Coronary artery (tissue), 2 donors: Measurements from ENCODE around the gene MAST4.

ENCODE experiments used
- DNase-seq: peaks from one replicate; pipeline ENCODE4 v3.0.0-alpha.2; 2017; ENCODE audit warnings: low spot score
- H3K27ac ChIP-seq, 2 donors: fragments of 200-600 bp; sonication (generic); one replicate each; pipeline ENCODE4 v1.5.1; 2016 to 2019
- H3K4me3 ChIP-seq: fragments of 200-600 bp; sonication (generic); 2 replicates; pipeline ENCODE4 v1.5.1; 2016; ENCODE audit warnings: mild to moderate bottlenecking, moderate library complexity
- TF ChIP-seq, protein P1 (sequence below): fragments of 200-600 bp; sonication (generic); IDR thresholded peaks from one replicate; pipeline ENCODE4 v1.5.1; 2019; ENCODE audit warnings: antibody characterized with exemption

Gene MAST4

DNA sequence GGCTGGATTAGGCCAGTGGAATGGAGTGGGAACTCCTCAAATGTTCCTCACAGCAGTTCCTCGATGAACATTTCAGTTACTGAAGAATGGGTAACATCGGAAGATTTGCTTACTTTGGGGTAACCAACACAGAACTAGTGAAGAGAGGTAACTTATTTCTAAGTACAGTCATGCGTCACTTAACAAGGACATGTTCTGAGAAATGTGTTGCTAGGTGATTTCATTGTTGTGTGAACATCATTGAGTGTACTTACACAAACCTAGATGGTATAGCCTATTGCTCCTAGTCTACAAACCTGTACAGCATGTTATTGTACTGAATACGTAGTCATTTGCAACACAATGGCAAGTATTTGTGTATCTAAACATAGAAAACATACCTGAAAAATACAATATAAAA lies 228.3 kb downstream of the MAST4 start:
- no peak for DNase-seq
- TF ChIP-seq, protein P1, sequence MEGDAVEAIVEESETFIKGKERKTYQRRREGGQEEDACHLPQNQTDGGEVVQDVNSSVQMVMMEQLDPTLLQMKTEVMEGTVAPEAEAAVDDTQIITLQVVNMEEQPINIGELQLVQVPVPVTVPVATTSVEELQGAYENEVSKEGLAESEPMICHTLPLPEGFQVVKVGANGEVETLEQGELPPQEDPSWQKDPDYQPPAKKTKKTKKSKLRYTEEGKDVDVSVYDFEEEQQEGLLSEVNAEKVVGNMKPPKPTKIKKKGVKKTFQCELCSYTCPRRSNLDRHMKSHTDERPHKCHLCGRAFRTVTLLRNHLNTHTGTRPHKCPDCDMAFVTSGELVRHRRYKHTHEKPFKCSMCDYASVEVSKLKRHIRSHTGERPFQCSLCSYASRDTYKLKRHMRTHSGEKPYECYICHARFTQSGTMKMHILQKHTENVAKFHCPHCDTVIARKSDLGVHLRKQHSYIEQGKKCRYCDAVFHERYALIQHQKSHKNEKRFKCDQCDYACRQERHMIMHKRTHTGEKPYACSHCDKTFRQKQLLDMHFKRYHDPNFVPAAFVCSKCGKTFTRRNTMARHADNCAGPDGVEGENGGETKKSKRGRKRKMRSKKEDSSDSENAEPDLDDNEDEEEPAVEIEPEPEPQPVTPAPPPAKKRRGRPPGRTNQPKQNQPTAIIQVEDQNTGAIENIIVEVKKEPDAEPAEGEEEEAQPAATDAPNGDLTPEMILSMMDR, result no peak
- Histone ChIP-seq H3K4me3 (no peak overlapping the region), H3K27ac (no peak overlapping the region)

DNA sequence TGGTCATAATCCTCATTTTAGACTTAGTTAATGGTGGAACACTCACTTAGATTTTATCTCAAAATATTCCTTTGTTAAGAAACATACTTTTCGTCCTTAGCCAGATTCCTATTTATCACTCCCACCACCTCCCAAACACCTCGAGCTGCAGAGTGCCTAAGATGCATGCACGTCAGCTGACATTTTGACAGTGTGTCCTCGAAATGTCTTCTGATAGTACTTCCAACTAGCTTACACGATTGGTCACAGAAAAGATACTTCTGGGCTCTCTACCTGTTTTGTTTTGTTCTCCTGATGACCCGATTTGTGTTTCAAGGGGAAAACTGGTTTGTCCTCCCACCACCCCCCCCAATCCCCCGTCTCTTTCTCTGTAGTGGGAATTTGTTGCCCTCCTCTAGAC lies 230.1 kb downstream of the MAST4 start:
- Histone ChIP-seq H3K27ac (no peak overlapping the region), H3K4me3 (no peak overlapping the region)
- TF ChIP-seq, protein P1, result no peak
- no peak for DNase-seq

DNA sequence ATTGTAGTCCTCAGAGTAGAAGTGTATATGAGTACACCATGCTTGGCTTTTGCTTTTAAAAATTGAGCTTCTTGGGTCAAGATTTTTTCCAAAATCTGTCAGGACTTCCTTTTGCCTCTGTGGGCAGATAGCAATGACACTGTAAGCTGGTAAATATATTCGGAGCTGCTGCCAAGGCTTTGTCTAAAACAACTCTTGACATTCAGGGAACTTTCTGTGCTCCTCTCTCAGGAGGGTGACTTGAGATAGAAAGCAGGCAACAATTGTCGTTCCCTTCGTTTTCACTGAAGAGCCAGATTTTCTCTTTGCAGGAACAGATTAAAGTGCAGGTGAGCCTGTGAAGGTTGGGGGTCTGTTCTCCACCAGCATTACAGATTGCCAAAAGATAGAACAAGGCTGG lies 230.5 kb downstream of the MAST4 start:
- Histone ChIP-seq H3K27ac (no peak overlapping the region), H3K4me3 (no peak overlapping the region)
- no peak for DNase-seq
- TF ChIP-seq, protein P1, result no peak

DNA sequence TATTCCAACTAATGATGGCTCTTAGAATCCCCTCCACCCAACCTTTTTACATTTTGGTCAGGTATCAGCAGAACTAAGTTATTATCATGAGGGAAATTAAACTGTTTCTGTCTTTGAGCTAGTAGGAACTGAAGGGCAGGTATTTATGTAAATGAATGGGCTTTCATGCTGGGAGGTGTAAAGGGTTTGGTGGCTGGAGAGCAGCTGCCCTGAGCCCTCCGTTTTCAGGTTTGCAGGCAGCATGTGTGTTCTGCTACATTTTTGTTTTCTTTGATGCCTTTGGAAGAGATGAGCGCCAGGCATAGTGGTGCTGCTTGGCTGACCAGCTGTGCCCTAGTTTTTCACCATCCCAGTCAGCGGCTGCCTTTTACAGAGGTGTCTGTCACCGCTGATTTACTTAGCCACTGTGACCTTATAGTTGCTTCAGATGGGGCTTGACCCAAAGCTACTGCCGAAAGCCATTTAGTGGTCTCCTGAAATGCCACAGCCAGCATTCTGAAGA lies 231.9 kb downstream of the MAST4 start:
- Histone ChIP-seq H3K4me3 (peak overlapping the region; percentile 65), H3K27ac (peak overlapping the region in 1 of 2 donors; percentile 29)
- DNase-seq, result no peak
- TF ChIP-seq, protein P1, result no peak

DNA sequence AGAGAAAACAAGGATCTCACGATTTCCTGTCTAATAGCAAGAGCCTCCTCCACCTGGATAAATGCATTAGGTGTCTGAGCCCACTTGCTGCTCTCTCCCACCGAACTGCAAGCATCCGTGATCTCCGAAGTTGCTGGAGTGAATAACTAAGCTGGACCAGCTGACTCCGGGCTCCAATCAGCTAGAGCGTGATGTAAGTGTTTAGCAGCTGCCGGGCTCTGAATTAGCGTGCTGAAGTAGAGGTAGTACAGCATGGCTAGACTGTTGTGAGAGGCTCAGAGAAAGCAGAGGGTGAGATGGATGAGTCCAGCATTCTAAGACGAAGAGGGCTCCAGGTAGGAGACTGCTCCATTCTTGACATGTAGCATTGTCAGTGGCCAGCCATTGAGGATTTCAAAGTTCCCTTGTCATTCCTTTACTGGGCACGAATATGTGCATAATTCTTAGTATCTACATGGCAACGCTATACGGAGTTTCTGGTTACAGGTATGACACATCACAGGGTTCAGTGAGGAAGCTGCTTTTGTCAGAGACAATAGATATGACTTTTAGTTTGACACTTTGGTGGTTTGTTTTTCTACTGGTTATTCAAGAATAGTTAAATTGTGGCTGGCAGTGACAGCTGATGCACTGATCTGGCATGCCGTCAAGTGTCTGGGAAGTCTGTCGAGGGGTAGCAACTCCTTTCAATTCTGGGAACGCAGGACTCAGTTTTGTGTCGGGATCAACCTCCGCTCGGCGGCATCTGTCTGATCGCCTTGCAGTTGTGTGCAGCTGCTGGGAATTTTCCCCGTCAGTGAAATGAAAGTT lies 232.6 kb downstream of the MAST4 start:
- Histone ChIP-seq H3K4me3 (peak overlapping the region; percentile 65), H3K27ac (peak overlapping the region in 1 of 2 donors; percentile 29)
- no peak for DNase-seq
- TF ChIP-seq, protein P1, result no peak

DNA sequence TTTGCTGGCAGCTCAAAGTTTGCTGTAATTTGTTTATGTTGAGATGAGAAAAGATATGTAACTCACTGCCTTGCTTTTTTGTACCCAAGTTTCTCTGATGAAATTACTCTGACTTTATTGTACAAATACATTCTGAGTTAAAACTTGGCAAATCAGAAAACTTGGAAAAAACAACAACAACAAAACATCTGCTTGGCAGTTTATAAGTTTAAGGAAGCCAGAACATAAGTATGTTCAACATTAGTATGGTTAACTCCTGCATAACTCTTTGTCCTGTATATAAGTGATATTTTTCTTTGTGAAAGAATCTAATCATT lies 233.1 kb downstream of the MAST4 start:
- TF ChIP-seq, protein P1, result no peak
- peak overlapping the region in 1 of 2 donors; percentile 29 for H3K27ac ChIP-seq
- peak overlapping the region; percentile 65 for H3K4me3 ChIP-seq
- DNase-seq, result no peak

DNA sequence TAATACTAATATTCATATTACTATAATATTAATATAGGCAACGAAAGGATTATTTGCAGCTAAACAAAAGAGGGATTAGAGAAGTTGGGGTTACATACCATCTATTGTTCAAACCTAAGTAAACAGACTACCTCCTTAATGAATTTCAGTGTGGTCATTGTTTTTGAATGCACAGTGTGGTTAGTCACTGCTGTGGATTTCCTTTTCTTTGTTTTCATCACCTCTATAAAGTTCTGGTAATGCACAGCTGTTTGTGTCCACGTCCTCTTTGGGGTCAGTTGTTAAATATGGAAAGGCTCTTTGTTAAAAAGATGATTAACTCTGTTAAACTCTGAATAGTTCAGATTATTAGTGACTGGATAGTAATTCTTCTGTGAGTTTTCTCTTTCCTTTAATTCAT lies 233.6 kb downstream of the MAST4 start:
- DNase-seq, result no peak
- no peak overlapping the region for H3K4me3 ChIP-seq
- TF ChIP-seq, protein P1, result no peak
- H3K27ac ChIP-seq, result no peak overlapping the region
